ENCODE results near the gene C17orf67.

C17orf67 gene

DNA sequence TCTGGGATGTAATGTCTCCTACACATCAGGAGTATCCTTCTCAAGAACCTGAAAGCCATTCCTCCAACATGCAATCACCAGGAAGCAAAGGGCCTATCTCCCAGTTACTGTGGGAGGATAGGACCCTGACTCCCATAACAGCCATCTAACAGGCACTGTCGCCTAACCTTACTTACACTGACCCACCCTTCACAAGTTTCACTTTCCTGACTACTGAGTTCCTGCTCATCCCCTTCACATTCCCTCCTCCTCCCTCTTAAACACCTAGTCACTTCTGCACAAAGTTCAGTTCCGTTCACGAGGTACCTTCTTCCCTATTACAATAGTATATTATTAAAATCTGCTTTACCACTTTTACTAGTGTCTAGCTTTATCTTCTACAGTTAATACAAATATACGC is 1.3 kb downstream of the C17orf67 start:
- no peak for DNase-seq

DNA sequence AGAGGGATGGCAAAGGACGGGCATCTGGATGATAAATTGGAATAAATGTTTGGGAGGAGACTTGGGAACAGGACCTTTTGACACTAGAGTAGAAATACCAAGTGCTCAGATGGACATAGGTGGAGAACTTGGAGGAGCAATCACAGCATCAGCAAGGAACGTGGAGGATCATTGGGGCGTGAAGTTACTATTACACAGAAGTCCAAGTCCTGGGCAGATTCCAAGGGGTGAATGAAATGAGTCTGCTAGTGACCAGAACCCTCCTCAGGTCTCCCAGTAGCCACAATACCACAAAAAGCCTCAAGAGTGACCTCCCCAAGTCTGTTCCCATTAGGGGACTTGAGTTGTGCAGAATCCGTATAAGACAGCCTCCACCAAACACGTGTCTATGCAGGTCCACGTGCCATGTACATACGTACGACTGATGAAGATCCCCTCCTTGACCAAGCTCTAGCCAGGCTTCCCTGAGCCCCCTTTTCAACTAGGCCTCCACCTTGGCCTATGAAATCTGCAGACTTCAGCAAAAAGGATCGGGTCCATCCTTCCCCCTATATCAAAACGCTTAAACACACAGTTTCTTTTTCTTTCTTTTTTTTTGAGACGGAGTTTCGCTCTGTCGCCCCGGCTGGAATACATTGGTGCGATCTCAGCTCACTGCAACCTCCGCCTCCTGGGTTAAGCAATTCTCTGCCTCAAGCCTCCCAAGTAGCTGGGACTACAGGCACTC is 2.2 kb downstream of the C17orf67 start:
- no peak for DNase-seq

GRCh38 chr17:56830726-56831368 is 2.9 kb downstream of the C17orf67 start:
- no peak for DNase-seq

DNA sequence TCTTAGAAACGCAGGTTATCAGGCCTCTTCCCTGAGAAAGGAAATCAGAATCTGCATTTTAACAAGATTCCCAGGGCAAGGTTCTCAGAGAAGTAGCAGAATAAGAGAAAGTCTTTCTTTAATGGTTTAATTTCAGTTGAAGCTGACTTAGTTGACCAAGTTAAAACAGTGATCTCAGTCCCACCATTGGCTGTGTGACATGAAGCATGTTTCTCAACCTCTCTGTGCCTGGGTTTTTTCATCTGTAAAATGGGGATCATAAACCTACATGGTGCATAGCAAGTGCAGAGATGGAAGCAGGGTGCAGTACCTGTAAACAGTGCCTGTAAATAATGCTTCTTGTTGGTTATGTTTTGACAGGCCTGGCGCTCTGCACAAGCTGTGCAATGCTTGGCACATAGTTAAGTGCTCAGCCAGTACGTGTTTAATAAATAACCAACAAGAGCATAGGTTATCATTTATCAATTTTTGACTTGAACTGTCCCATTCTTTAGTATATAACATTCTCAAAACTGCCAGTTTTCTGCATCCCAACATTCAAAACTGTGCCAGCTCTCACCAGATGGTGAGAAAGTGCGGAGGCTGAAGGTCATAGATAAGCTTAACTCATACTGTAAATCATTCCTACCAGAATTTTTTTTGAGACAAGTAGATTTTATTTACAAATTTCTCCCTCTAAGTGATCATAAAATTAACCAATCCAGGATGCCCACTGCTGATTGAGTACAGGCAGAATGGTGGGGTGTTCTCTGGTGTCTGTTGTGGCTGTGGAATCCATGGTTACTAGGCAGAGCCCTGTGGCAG is 6.9 kb downstream of the C17orf67 start:
- DNase-seq: no peak

- DNase-seq: no peak
Observed at GRCh38 chr17:56824503-56824902, 9.2 kb downstream of the C17orf67 start.

DNA sequence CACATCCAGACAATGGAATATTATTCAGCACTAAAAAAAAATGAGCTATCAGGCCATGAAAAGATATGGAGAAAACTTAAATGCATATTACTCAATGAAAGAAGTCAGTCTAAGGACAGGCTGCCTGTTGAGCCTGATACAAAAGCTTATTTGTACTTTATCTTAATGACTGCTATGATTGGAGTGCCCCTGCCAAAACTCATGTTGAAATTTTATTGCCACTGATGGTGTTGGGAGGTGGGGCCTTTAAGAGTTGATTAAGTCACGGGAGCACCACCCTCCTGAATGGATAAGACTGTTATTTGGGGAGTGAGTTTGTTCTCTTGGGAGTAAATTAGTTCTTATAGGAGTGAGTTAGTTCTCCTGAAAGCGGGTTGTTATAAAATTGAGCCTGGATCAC is 9.9 kb downstream of the C17orf67 start:
- no peak for DNase-seq

DNA sequence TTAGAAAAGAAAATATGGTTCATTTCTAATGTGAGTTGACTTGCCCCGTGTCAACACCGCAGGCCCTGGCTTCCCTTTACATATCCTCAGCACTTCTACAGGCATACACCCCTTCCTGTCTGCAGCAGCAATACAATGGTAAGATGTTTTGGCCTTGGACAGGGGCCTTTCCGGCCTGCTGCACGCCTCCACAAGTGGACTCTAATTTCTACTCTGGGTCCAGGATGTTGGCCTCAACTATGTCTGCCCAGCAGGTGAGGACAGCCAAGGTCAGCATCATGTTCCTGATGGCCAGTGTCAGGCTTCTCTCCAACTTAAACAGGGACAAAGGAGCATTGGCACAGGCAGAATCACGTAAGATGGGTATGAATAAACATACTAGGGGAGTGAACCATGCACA is 11.0 kb downstream of the C17orf67 start:
- DNase-seq: no peak

- no peak for DNase-seq
Observed at GRCh38 chr17:56821847-56822534, 11.7 kb downstream of the C17orf67 start.

DNA sequence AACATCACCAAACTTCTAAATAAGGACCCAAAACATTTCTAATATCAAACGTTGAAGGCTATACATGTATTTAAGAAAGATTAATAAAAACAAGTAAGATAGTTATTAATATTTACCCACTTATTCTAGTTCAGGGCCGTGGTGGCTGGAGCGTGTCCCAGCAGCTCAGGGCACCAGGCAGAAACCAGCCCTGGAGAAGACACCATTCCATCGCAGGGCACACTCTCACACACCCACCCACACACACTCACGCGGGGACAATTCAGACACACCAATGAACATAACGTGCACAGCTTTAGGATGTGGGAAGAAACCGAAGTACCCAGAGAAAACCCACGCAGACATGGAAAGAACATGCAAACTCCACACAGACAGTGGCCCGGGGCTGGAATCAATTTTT is 13.5 kb downstream of the C17orf67 start:
- no peak for DNase-seq

DNA sequence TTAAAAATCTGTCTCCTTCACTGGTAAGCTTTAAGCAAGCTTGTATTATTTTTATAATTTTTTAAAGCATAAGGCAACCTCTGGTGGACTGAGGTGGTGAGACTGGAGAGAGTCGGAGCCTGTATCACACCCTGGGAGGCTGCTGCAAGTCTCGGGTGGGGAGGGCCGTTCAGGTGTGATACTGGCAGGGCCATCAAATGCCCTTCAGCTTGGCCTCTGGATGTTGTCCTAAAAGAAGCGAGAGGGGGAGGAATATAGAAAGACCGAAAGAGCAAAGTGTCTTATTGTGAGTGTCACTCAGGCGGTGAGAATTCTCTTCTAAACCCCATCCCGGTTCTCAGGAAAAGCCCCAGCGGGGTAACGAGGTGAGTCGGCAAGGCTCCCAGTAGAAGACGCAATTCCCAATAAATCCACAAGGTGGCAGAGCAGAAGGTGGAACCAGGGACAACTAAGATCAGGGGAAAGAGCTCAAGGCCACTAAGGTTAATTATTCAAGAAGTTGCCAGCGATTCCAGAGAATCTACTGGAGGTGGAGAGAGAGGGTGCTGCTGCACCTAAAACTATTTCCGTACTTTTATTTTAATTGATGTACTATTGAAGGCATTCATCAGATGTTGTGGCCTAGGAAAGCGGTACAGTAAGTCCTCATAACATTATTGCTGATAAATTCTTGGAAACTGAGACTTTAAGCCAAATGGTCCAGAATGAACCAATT is 14.1 kb downstream of the C17orf67 start:
- DNase-seq: peak; percentile 64

DNA sequence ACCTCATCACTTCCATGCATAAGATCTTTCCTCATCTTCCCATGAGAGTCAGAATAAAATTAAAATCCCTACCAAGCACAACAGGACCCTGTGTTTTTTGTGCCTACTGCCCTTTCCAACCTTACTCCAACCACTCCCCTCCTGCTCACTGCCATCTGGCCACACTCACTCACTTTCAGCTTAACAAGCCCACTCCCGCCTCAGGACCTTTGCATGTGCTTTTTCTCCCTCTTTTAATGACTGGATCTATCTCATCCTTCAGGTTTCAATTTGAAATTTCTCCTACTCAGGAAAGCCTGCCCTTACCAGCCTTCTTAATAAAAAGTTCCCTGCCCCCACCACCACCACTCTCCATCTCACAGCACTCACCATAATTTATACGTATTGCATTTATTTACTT is 14.7 kb downstream of the C17orf67 start:
- DNase-seq: no peak

- DNase-seq: no peak
Observed at GRCh38 chr17:56817066-56817465, 16.7 kb downstream of the C17orf67 start.

DNA sequence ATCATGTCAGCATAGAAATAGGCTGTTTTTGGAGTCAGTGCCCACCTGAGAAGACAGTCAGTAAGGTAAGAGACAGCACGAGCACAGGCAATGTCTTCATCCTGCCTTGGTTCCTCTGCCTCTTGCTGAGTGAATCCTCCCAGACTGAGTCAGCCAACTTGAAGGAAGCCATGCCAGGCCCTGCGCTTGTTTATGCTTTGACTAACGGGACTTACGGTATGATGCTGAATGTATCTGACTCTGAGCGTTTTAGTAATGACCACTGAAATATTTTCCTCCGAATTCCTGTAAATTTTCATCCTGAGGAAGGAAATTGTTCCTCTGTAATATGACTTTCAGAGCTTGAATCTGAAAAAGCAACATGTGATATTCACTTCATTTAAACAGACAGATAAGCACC is 18.0 kb downstream of the C17orf67 start:
- no peak for DNase-seq

GRCh38 chr17:56812901-56813388 is 20.8 kb downstream of the C17orf67 start:
- no peak for DNase-seq

- no peak for DNase-seq
Observed at GRCh38 chr17:56810891-56811775, 22.6 kb downstream of the C17orf67 start.

GRCh38 chr17:56810343-56810742 is 23.4 kb downstream of the C17orf67 start:
- DNase-seq: no peak

GRCh38 chr17:56809820-56810179 is 23.9 kb downstream of the C17orf67 start:
- no peak for DNase-seq

GRCh38 chr17:56809106-56809819 is 24.5 kb downstream of the C17orf67 start:
- DNase-seq: no peak

DNA sequence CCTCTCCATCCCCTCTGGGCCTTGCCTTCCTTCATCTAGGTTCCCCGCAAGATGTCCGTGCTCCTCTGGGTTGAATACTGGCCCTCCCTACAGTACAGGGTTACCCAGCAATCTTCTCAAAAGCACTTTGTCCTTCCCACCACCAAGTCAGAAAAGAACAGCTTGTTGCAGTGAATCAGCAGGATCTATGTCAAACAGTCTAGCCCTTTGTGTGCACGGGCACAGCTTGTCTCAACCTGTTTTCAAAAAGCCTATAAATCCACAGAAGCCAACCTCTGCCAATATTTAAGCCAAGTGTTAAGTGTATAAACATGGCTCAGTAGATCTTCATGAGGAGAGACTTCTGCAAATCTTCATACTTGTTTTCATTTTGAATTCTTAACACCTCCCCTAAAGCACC is 25.2 kb downstream of the C17orf67 start:
- no peak for DNase-seq

DNA sequence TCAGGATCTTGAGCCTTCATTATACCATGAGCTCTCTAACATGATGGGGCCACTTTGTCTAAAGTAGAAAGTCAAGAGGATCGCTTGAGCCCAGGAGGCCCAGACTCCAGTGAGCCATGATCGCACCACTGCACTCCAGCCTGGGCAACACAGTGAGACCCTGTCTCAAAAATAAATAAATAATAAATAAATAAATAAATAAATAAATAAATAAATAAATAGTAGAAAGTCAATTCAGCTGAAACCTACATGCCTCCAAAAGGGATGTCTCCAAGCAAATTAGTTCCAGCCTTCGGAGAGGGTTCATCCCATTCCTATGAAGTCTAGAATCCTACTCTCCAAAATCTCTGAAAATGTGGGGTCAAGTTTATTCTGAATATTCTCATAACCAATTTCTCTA is 26.0 kb downstream of the C17orf67 start:
- no peak for DNase-seq

- DNase-seq: no peak
Observed at GRCh38 chr17:56806949-56807348, 26.8 kb downstream of the C17orf67 start.

Data from activated CD4-positive, alpha-beta T cell treated with anti-CD3 and anti-CD28 coated beads, Interleukin-2, amount 50 U/mL, for 1 hour (primary cell).